ENCODE results near the gene ASTN2.

ASTN2 gene

GRCh38 chr9:116629634-116630033 is 785.2 kb downstream of the ASTN2 start:
- DNase-seq (ENCODE audit: low read depth in 2 of 2) = no peak

- no peak for DNase-seq (ENCODE audit: low read depth in 2 of 2)
Measured at GRCh38 chr9:116628716-116629115, 786.1 kb downstream of the ASTN2 start.

- no peak for DNase-seq (ENCODE audit: low read depth in 2 of 2)
Measured at GRCh38 chr9:116627433-116627832, 787.4 kb downstream of the ASTN2 start.

GRCh38 chr9:116626762-116627161 is 788.1 kb downstream of the ASTN2 start:
- no peak for DNase-seq (ENCODE audit: low read depth in 2 of 2)

- DNase-seq (ENCODE audit: low read depth in 2 of 2) = no peak
Measured at GRCh38 chr9:116623715-116624114, 791.1 kb downstream of the ASTN2 start.

- DNase-seq (ENCODE audit: low read depth in 2 of 2) = no peak
Measured at GRCh38 chr9:116617389-116617788, 797.5 kb downstream of the ASTN2 start.

- no peak for DNase-seq (ENCODE audit: low read depth in 2 of 2)
Measured at GRCh38 chr9:116616304-116616914, 798.4 kb downstream of the ASTN2 start.

- DNase-seq (ENCODE audit: low read depth in 2 of 2) = no peak
Measured at GRCh38 chr9:116608064-116608463, 806.8 kb downstream of the ASTN2 start.

- no peak for DNase-seq (ENCODE audit: low read depth in 2 of 2)
Measured at GRCh38 chr9:116605904-116606341, 808.9 kb downstream of the ASTN2 start.

GRCh38 chr9:116605060-116605459 is 809.8 kb downstream of the ASTN2 start:
- no peak for DNase-seq (ENCODE audit: low read depth in 2 of 2)

- no peak for DNase-seq (ENCODE audit: low read depth in 2 of 2)
Measured at GRCh38 chr9:116604251-116604650, 810.6 kb downstream of the ASTN2 start.

- no peak for DNase-seq (ENCODE audit: low read depth in 2 of 2)
Measured at GRCh38 chr9:116599342-116599884, 815.4 kb downstream of the ASTN2 start.

- no peak for DNase-seq (ENCODE audit: low read depth in 2 of 2)
Measured at GRCh38 chr9:116596646-116597045, 818.2 kb downstream of the ASTN2 start.

- no peak for DNase-seq (ENCODE audit: low read depth in 2 of 2)
Measured at GRCh38 chr9:116594547-116594946, 820.3 kb downstream of the ASTN2 start.

GRCh38 chr9:116592970-116593369 is 821.9 kb downstream of the ASTN2 start:
- DNase-seq (ENCODE audit: low read depth in 2 of 2) = no peak

GRCh38 chr9:116589392-116590354 is 825.2 kb downstream of the ASTN2 start:
- DNase-seq (ENCODE audit: low read depth in 2 of 2) = peak in 1 of 2 donors; percentile 6

- DNase-seq (ENCODE audit: low read depth in 2 of 2) = no peak
Measured at GRCh38 chr9:116587919-116588318, 826.9 kb downstream of the ASTN2 start.

- no peak for DNase-seq (ENCODE audit: low read depth in 2 of 2)
Measured at GRCh38 chr9:116585896-116586295, 829.0 kb downstream of the ASTN2 start.

- DNase-seq (ENCODE audit: low read depth in 2 of 2) = no peak
Measured at GRCh38 chr9:116585204-116585603, 829.7 kb downstream of the ASTN2 start.

GRCh38 chr9:116580853-116581252 is 834.0 kb downstream of the ASTN2 start:
- no peak for DNase-seq (ENCODE audit: low read depth in 2 of 2)

GRCh38 chr9:116576386-116576785 is 838.5 kb downstream of the ASTN2 start:
- DNase-seq (ENCODE audit: low read depth in 2 of 2) = no peak

- no peak for DNase-seq (ENCODE audit: low read depth in 2 of 2)
Measured at GRCh38 chr9:116574027-116574679, 840.7 kb downstream of the ASTN2 start.

All from stimulated activated CD8-positive, alpha-beta memory T cell treated with anti-CD3 and anti-CD28 coated beads, Interleukin-2, amount 100 ng/mL, for 48 hours (primary cell).